ENCODE results near the gene CHRNB1. TPM values are rescaled to one million over a fixed set of nuclear protein-coding genes. Genes with fewer than 3 reads are reported as not detected.
A peak's percentile ranks its signal among the peaks of the same experiment; 100 is the strongest.

The CHRNB1 gene
- total RNA-seq, 2 donors from 2014 or later = 10.9 to 13.0 TPM

DNA sequence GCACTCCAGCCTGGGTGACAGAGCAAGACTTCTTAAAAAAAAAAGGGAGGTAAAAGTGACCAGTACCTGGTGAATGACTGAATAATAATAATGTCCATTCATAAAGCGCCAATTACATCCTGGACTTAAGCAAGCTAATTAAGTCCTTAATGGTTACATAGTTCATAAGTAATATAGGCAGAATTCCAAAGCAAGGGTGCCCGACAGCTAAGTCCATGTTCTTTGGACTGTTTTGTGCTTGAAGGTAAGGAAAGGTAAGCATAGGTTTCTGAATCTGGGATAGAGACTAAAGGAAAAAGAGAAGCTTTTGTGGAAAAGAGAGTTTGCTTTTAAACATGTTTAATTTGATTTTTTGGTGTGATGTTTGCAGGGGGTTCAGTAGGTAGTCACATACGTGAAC is 49.1 kb downstream of the CHRNB1 start:
- Mint-ChIP-seq H3K36me3 (ENCODE audit: low read depth) (peaks cover 100% of the 10 kb centered on the region), H3K4me3 (no peak overlapping the region), H3K27ac (no peak overlapping the region), H3K27me3 (no peaks in the 10 kb centered on the region), H3K9me3 (no peaks in the 10 kb centered on the region), H3K4me1 (peaks cover 47% of the 10 kb centered on the region)
- ATAC-seq (replicated peaks) = no peak

DNA sequence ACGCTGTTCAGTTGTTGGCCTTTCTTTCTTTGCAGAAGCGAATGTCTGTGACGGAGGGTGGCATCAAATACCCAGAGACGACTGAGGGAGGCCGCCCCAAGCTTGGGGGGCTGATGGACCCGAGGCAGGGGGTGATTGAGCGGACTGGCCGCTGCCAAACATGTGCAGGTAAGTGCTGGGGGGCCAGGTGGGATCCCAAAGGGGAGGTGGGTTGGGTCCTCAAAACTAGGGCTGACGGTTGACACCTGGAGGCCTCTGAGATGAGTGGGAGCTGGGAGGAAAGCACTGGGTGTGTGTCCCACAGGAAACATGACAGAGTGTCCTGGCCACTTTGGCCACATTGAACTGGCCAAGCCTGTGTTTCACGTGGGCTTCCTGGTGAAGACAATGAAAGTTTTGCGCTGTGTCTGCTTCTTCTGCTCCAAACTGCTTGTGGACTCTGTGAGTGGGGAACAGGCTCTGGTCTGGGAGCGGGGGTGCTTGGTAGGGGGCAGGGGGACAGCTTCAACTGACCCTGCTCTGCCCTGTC is 51.1 kb downstream of the CHRNB1 start:
- H3K27ac Mint-ChIP-seq = peak overlapping the region; percentile 28
- H3K36me3 Mint-ChIP-seq (ENCODE audit: low read depth) = peaks cover 100% of the 10 kb centered on the region
- no peaks in the 10 kb centered on the region for H3K27me3 Mint-ChIP-seq

DNA sequence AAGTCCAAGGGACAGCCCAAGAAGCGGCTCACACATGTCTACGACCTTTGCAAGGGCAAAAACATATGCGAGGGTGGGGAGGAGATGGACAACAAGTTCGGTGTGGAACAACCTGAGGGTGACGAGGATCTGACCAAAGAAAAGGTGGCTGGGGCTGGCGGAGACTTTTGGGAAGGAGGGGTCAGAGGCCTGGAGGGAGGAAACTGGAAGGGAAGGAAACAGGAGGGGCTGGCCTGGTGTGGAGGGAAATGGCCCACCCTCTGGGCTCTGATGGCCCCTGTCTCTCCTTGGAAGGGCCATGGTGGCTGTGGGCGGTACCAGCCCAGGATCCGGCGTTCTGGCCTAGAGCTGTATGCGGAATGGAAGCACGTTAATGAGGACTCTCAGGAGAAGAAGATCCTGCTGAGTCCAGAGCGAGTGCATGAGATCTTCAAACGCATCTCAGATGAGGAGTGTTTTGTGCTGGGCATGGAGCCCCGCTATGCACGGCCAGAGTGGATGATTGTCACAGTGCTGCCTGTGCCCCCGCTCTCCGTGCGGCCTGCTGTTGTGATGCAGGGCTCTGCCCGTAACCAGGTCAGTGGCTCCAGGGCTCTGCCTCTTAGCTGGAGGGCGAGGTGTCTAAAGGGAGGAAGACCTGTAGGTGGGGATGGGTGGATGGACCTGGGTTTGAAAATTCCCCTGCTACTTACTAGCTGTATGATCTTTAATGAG is 51.8 kb downstream of the CHRNB1 start:
- Mint-ChIP-seq H3K9me3 (no peaks in the 10 kb centered on the region), H3K4me1 (peaks cover 27% of the 10 kb centered on the region), H3K36me3 (ENCODE audit: low read depth) (peaks cover 100% of the 10 kb centered on the region), H3K27me3 (no peaks in the 10 kb centered on the region), H3K27ac (peak overlapping the region; percentile 28), H3K4me3 (no peak overlapping the region)
- ATAC-seq (replicated peaks) = no peak

More for the DNA sequence above, 51.1 kb downstream of the CHRNB1 start:
- ATAC-seq (replicated peaks) = no peak
- H3K4me3 Mint-ChIP-seq = no peak overlapping the region
- no peaks in the 10 kb centered on the region for H3K9me3 Mint-ChIP-seq
- peaks cover 31% of the 10 kb centered on the region for H3K4me1 Mint-ChIP-seq

DNA sequence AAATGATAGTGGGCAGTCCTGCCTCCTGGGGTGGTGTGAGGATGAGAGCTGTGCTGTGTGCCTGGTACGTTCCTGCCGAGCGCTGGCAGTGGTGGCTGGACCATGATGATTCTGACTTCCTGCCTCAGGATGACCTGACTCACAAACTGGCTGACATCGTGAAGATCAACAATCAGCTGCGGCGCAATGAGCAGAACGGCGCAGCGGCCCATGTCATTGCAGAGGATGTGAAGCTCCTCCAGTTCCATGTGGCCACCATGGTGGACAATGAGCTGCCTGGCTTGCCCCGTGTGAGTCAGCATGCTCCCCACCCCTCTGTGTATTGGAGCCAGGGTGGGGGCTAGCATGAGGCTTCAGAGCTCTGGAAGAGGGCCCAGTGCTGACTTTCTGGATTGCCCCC is 52.4 kb downstream of the CHRNB1 start:
- peaks cover 100% of the 10 kb centered on the region for H3K36me3 Mint-ChIP-seq (ENCODE audit: low read depth)
- H3K9me3 Mint-ChIP-seq = no peaks in the 10 kb centered on the region
- ATAC-seq (replicated peaks) = no peak
- no peaks in the 10 kb centered on the region for H3K27me3 Mint-ChIP-seq
- no peak overlapping the region for H3K4me3 Mint-ChIP-seq
- H3K4me1 Mint-ChIP-seq = peaks cover 23% of the 10 kb centered on the region
- H3K27ac Mint-ChIP-seq = peak overlapping the region; percentile 28

DNA sequence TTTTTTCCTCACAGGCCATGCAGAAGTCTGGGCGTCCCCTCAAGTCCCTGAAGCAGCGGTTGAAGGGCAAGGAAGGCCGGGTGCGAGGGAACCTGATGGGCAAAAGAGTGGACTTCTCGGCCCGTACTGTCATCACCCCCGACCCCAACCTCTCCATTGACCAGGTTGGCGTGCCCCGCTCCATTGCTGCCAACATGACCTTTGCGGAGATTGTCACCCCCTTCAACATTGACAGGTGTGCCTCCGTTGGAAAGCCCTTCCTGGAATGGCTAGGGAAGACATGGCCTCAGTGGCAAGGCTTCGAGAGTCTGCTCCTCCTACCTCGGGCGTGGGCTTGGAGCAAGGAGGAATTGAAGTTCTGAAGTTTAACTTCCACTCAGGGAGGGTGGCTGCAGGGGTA is 52.8 kb downstream of the CHRNB1 start:
- Mint-ChIP-seq H3K27ac (no peak overlapping the region), H3K27me3 (no peaks in the 10 kb centered on the region), H3K36me3 (ENCODE audit: low read depth) (peaks cover 100% of the 10 kb centered on the region), H3K4me1 (peaks cover 23% of the 10 kb centered on the region), H3K9me3 (no peaks in the 10 kb centered on the region), H3K4me3 (no peak overlapping the region)
- ATAC-seq (replicated peaks) = no peak

DNA sequence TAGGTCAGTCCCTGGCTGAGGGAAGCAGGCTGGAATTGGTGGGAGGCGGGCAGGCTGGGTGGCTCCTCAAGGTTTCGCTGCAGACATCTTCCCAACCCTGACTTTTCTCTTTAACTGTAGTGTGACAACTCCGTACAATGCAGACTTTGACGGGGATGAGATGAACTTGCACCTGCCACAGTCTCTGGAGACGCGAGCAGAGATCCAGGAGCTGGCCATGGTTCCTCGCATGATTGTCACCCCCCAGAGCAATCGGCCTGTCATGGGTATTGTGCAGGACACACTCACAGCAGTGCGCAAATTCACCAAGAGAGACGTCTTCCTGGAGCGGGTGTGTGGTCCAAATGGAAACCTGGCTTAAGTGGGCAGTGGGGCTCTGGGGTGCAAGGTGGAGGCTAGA is 54.3 kb downstream of the CHRNB1 start:
- Mint-ChIP-seq H3K27ac (no peak overlapping the region), H3K36me3 (ENCODE audit: low read depth) (peaks cover 100% of the 10 kb centered on the region), H3K4me3 (no peak overlapping the region), H3K9me3 (no peaks in the 10 kb centered on the region), H3K27me3 (no peaks in the 10 kb centered on the region), H3K4me1 (peaks cover 11% of the 10 kb centered on the region)
- ATAC-seq (replicated peaks) = no peak

DNA sequence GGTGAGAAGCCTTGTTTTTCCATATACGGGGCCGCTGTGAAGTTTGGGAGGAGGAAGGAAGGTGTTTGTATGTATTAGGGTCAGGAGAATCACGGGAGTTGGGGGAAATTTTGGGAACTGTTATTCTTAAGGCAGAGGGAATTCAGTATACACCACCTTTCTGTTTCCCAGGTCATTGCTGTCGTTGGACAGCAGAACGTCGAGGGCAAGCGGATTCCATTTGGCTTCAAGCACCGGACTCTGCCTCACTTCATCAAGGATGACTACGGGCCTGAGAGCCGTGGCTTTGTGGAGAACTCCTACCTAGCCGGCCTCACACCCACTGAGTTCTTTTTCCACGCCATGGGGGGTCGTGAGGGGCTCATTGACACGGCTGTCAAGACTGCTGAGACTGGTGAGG is 56.9 kb downstream of the CHRNB1 start:
- no peak for ATAC-seq (replicated peaks)
- Mint-ChIP-seq H3K4me1 (peaks cover 5% of the 10 kb centered on the region), H3K36me3 (ENCODE audit: low read depth) (peaks cover 100% of the 10 kb centered on the region), H3K4me3 (no peak overlapping the region), H3K27me3 (no peaks in the 10 kb centered on the region), H3K27ac (no peak overlapping the region), H3K9me3 (no peaks in the 10 kb centered on the region)

DNA sequence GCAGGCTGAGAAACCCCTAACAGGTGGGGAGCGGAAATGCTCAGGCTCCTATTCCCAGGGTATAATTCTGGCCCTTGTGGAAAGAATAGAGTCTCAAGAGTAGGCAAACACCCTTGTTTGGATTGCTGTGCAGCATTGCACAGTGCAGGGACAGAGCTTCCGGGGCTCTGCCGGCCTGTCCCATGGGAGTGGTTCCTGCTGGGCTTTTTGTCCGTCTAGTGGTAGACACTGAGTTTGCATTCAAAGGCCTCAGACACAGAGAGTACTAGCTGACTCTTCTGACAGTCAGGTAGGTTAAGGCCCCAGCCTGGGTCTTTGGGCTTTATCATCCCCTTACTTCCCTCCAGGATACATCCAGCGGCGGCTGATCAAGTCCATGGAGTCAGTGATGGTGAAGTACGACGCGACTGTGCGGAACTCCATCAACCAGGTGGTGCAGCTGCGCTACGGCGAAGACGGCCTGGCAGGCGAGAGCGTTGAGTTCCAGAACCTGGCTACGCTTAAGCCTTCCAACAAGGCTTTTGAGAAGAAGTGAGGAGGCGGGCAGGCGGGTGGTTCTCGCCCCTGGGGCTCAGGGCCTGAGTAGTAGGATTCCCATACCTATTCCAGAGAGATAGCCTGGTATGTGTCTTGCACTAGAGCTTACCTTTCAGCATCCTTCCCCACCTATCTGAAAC is 57.4 kb downstream of the CHRNB1 start:
- Mint-ChIP-seq H3K9me3 (no peaks in the 10 kb centered on the region), H3K4me1 (no peaks in the 10 kb centered on the region), H3K27ac (no peak overlapping the region), H3K36me3 (ENCODE audit: low read depth) (peaks cover 100% of the 10 kb centered on the region), H3K4me3 (no peak overlapping the region), H3K27me3 (no peaks in the 10 kb centered on the region)
- ATAC-seq (replicated peaks) = no peak

DNA sequence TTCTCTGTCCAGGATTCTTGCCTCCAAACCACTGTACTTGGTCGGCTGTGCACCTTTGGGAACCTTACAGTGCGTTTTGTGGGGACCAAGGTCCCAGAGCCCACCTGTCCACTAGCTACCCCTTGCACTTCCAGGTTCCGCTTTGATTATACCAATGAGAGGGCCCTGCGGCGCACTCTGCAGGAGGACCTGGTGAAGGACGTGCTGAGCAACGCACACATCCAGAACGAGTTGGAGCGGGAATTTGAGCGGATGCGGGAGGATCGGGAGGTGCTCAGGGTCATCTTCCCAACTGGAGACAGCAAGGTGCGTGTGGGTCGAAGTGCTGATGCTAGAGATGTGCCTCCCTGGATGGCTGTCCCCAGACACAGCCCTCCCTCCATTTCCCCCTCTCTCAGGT is 58.1 kb downstream of the CHRNB1 start:
- Mint-ChIP-seq H3K27ac (no peak overlapping the region), H3K4me1 (no peaks in the 10 kb centered on the region), H3K9me3 (no peaks in the 10 kb centered on the region), H3K4me3 (no peak overlapping the region), H3K27me3 (no peaks in the 10 kb centered on the region), H3K36me3 (ENCODE audit: low read depth) (peaks cover 100% of the 10 kb centered on the region)
- no peak for ATAC-seq (replicated peaks)

DNA sequence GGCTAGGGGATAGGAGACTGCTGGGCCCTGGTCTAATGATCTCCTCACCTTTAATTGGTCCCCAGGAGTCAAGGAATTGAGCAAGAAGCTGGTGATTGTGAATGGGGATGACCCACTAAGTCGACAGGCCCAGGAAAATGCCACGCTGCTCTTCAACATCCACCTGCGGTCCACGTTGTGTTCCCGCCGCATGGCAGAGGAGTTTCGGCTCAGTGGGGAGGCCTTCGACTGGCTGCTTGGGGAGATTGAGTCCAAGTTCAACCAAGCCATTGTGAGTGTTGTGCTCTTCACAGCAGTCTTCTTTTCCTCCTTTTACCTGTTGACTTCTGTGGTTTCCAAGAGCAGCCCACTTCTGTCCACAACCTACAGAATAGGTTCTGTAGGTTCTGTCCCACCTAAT is 58.7 kb downstream of the CHRNB1 start:
- no peaks in the 10 kb centered on the region for H3K4me1 Mint-ChIP-seq
- no peak for ATAC-seq (replicated peaks)
- peaks cover 100% of the 10 kb centered on the region for H3K36me3 Mint-ChIP-seq (ENCODE audit: low read depth)
- H3K27ac Mint-ChIP-seq = no peak overlapping the region
- H3K27me3 Mint-ChIP-seq = no peaks in the 10 kb centered on the region
- H3K9me3 Mint-ChIP-seq = no peaks in the 10 kb centered on the region
- H3K4me3 Mint-ChIP-seq = no peak overlapping the region

Other genes starting within 250 kb of the CHRNB1 start
- gene DLG4, start 225.2 kb upstream of the CHRNB1 start, total RNA-seq = 10 to 100 TPM in 1 of 2 donors, 1 to 10 TPM in 1; 5.9 to 19.4 TPM
- gene ACADVL, start 225.1 kb upstream of the CHRNB1 start, total RNA-seq = 100 to 1,000 TPM; 495 to 517 TPM
- gene DVL2, start 210.5 kb upstream of the CHRNB1 start, total RNA-seq = 10 to 100 TPM; 49.1 to 77.5 TPM
- gene PHF23, start 205.6 kb upstream of the CHRNB1 start, total RNA-seq = 10 to 100 TPM; 43.5 to 52.3 TPM
- 100 to 1,000 TPM; 190 to 239 TPM for gene GABARAP, start 202.6 kb upstream of the CHRNB1 start, total RNA-seq
- gene CTDNEP1, start 193.3 kb upstream of the CHRNB1 start, total RNA-seq = 100 to 1,000 TPM; 152 to 209 TPM
- gene ELP5, start 192.8 kb upstream of the CHRNB1 start, total RNA-seq = 10 to 100 TPM; 43.7 to 72.0 TPM
- gene CLDN7, start 182.6 kb upstream of the CHRNB1 start, total RNA-seq = 1 to 10 TPM in 1 of 2 donors, under 1 TPM in 1; 0.52 to 1.0 TPM
- gene SLC2A4, start 163.3 kb upstream of the CHRNB1 start, total RNA-seq = not detected
- under 1 TPM; 0.15 to 0.26 TPM for gene YBX2, start 150.4 kb upstream of the CHRNB1 start, total RNA-seq
- gene EIF5A, start 137.4 kb upstream of the CHRNB1 start, total RNA-seq = 100 to 1,000 TPM; 429 to 978 TPM
- gene GPS2, start 129.7 kb upstream of the CHRNB1 start, total RNA-seq = 10 to 100 TPM; 38.3 to 65.6 TPM
- gene NEURL4, start 115.7 kb upstream of the CHRNB1 start, total RNA-seq = 10 to 100 TPM; 22.9 to 33.0 TPM
- gene ACAP1, start 108.5 kb upstream of the CHRNB1 start, total RNA-seq = 100 to 1,000 TPM; 527 to 774 TPM
- 10 to 100 TPM; 14.0 to 96.8 TPM for gene KCTD11, start 92.9 kb upstream of the CHRNB1 start, total RNA-seq
- 1 to 10 TPM in 1 of 2 donors, under 1 TPM in 1; 0.22 to 1.1 TPM for gene TMEM95, start 89.9 kb upstream of the CHRNB1 start, total RNA-seq
- 1 to 10 TPM; 2.9 to 4.8 TPM for gene TNK1, start 64.0 kb upstream of the CHRNB1 start, total RNA-seq
- gene PLSCR3, start 50.5 kb upstream of the CHRNB1 start, total RNA-seq = 10 to 100 TPM; 62.8 to 94.4 TPM
- 10 to 100 TPM; 64.1 to 69.7 TPM for gene TMEM256, start 41.0 kb upstream of the CHRNB1 start, total RNA-seq
- 10 to 100 TPM in 1 of 2 donors, 1 to 10 TPM in 1; 4.5 to 21.7 TPM for gene NLGN2, start 37.2 kb upstream of the CHRNB1 start, total RNA-seq
- gene SPEM1, start 24.7 kb upstream of the CHRNB1 start, total RNA-seq = not detected
- gene SPEM2, start 19.4 kb upstream of the CHRNB1 start, total RNA-seq = not detected
- gene SPEM3, start 16.2 kb upstream of the CHRNB1 start, total RNA-seq = not detected
- 10 to 100 TPM; 17.7 to 18.0 TPM for gene TMEM102, start 9.6 kb upstream of the CHRNB1 start, total RNA-seq
- 10 to 100 TPM in 1 of 2 donors, 1 to 10 TPM in 1; 4.4 to 16.9 TPM for gene FGF11, start 5.5 kb upstream of the CHRNB1 start, total RNA-seq
- 10 to 100 TPM; 18.9 to 27.5 TPM for gene ZBTB4, start 34.6 kb downstream of the CHRNB1 start, total RNA-seq
- not detected for gene SLC35G6, start 36.4 kb downstream of the CHRNB1 start, total RNA-seq
- 100 to 1,000 TPM; 256 to 308 TPM for gene POLR2A, start 39.3 kb downstream of the CHRNB1 start, total RNA-seq
- gene TNFSF12, start 104.0 kb downstream of the CHRNB1 start, total RNA-seq = 10 to 100 TPM; 27.4 to 44.2 TPM
- 1 to 10 TPM; 1.5 to 1.9 TPM for gene TNFSF13, start 113.7 kb downstream of the CHRNB1 start, total RNA-seq
- 10 to 100 TPM; 28.9 to 59.3 TPM for gene SENP3, start 116.9 kb downstream of the CHRNB1 start, total RNA-seq
- gene CD68, start 134.6 kb downstream of the CHRNB1 start, total RNA-seq = 10 to 100 TPM; 17.5 to 51.8 TPM
- 10 to 100 TPM; 58.3 to 96.4 TPM for gene MPDU1, start 138.8 kb downstream of the CHRNB1 start, total RNA-seq
- gene SOX15, start 145.0 kb downstream of the CHRNB1 start, total RNA-seq = under 1 TPM in 1 of 2 donors, not detected in 1; 0.90 TPM
- gene FXR2, start 169.8 kb downstream of the CHRNB1 start, total RNA-seq = 10 to 100 TPM; 34.4 to 37.0 TPM
- gene SAT2, start 182.8 kb downstream of the CHRNB1 start, total RNA-seq = 10 to 100 TPM; 25.5 to 62.7 TPM
- gene SHBG, start 185.1 kb downstream of the CHRNB1 start, total RNA-seq = under 1 TPM in 1 of 2 donors, not detected in 1; 0.71 TPM
- under 1 TPM; 0.06 to 0.42 TPM for gene ATP1B2, start 205.9 kb downstream of the CHRNB1 start, total RNA-seq
- gene TP53, start 242.4 kb downstream of the CHRNB1 start, total RNA-seq = 100 to 1,000 TPM in 1 of 2 donors, 10 to 100 TPM in 1; 79.0 to 137 TPM
- gene WRAP53, start 243.4 kb downstream of the CHRNB1 start, total RNA-seq = 10 to 100 TPM; 18.0 to 32.9 TPM